Esophagus squamous epithelium (tissue), 5 donors: ENCODE data around the gene KRTAP10-1. TPM values are rescaled to one million over a fixed set of nuclear protein-coding genes. Genes with fewer than 3 reads are reported as not detected.

Source experiments
- DNase-seq: peaks from one replicate; lab custom pipeline; 2025; lab: John Stamatoyannopoulos, UW
- H3K27ac ChIP-seq, 4 donors: fragments of 200-600 bp; sonication (generic); one replicate each; pipeline ENCODE4 v1.5.1; 2016 to 2019; ENCODE audit warnings: mild to moderate bottlenecking in 1 of 4
- H3K27me3 ChIP-seq, 4 donors: fragments of 200-600 bp; sonication (generic); 1 replicate in 3 of 4; 2 replicates in 1 of 4; pipeline versions ENCODE4 v1.5.1 to v1.6.0; 2017 to 2021; ENCODE audit warnings: antibody characterized with exemption in 1 of 4
- H3K36me3 ChIP-seq, 3 donors: fragments of 200-600 bp; sonication (generic); one replicate each; pipeline ENCODE4 v1.5.1; 2016 to 2019
- H3K4me1 ChIP-seq, 3 donors: fragments of 200-600 bp; sonication (generic); one replicate each; pipeline ENCODE4 v1.5.1; 2017 to 2019
- H3K4me3 ChIP-seq, 4 donors: fragments of 200-600 bp; sonication (generic); 1 replicate in 3 of 4; 2 replicates in 1 of 4; pipeline ENCODE4 v1.5.1; 2016 to 2019; ENCODE audit warnings: mild to moderate bottlenecking in 2 of 4, moderate library complexity in 1 of 4
- H3K9me3 ChIP-seq, 3 donors: fragments of 200-600 bp; sonication (generic); one replicate each; pipeline ENCODE4 v1.5.1; 2016 to 2019
- POLR2A ChIP-seq, 4 donors: fragments of 450-650 bp; IDR thresholded peaks; one replicate each; pipeline ENCODE4 v1.6.1; 2017; ENCODE audit warnings: antibody characterized with exemption in 4 of 4, mild to moderate bottlenecking in 4 of 4, moderate library complexity in 3 of 4
- WGBS, 2 donors: methylation state at CpG; one replicate each; pipeline ENCODE4 v1.1.5; 2018; 5-methylcytosine and 5-hydroxymethylcytosine counted together
- intact Hi-C: fragments of 100-400 bp; cut with DNase I; formaldehyde crosslinking; loops from one replicate; pipeline ENCODE4 v1.15.0; 2022
- total RNA-seq, 4 donors: library from RNA; depleted of rRNA; stranded (reverse); fragments of >200 nt; gene quantifications; one replicate each; pipeline ENCODE4 v1.1.0, GENCODE V29; 2016
- TF ChIP-seq, protein P1 (sequence below), 6 experiments: fragments of 450-650 bp in 4 of 6; fragments of 200-600 bp in 2 of 6; sonication (generic) in 2 of 6; IDR thresholded peaks; one replicate each; pipeline ENCODE4 v1.5.1; 2016 to 2019; ENCODE audit warnings: antibody characterized with exemption in 6 of 6, mild to moderate bottlenecking in 4 of 6, moderate library complexity in 4 of 6
- donor health status: DM: yes; HTN: yes; CAD: no.

KRTAP10-1 gene
- total RNA-seq, 4 donors from 2014 or later, result not detected

DNA sequence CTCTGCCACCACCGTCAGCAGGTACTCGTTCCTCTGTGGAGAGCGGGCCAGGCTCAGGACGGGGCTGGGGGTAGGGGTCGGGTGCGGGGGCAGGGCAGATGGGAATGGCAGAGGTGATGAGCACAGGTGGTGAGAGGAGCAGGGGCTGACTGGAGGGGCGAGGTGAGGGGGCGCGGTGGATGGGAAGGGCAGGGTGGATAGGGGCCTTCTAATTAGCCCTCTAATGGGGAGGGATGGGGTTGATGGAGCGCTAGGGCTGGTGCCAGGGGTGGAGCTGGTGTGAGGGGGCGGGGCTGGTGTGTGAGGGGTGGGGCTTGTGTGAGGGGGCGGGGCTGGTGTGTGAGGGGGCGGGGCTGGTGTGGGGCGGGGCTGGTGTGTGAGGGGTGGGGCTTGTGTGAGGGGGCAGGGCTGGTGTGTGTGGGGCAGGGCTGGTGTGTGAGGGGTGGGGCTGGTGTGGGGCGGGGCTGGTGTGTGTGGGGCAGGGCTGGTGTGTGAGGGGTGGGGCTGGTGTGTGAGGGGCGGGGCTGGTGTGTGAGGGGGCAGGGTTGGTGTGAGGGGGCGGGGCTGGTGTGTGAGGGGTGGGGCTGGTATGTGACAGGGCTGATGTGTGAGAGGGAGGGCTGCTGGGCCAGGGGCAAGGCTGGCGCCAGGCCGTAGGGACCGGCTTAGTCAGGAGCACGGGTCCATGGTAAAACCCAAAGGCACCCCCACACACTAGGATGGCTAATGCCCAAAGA lies 5.9 kb downstream of the KRTAP10-1 start:
- DNase-seq, result no peak
- H3K27me3 ChIP-seq, result peaks cover 0 to 30% (median 0%) of the 10 kb centered on the region in 4 donors
- WGBS, 2 donors, result 82 to 92% methylated on average over 4 to 7 of the region's 21 CpGs

DNA sequence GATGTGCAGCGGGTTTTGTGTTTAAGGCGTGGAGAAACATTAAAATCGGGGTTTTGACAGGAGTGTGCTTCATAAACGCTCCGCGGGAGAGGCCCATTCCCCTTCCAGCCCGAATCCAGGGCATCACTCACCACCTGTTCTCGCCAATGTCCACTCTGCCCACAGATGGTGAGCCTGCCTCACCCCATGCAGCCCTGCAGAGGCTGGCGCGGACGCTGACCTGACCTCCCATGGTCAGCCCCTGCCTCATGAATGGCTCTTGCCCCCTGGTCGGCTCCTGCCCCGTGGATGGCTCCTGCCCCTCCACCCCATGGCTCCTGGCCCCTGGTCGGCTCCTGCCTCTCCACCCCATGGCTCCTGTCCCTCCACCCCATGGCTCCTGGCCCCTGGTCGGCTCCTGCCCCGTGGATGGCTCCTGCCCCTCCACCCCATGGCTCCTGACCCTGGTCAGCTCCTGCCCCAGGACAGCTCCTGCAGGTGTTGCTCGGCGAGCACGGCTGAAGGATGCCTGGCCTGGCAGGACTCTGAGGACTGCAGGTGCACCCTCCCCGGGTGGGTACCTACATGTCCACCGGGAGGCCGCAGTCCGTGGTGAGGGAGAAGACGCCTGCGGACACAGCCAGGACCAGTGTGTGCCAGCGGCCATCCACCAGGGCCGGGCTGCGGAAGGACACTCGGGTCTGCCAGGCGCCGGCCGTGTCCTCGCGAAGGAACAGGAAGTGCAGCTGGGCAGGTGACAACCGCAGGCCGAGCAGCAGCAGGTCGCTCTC lies 6.7 kb downstream of the KRTAP10-1 start:
- Histone ChIP-seq H3K9me3 (no peaks in the 10 kb centered on the region), H3K27me3 (peaks cover 0 to 27% (median 0%) of the 10 kb centered on the region in 4 donors), H3K27ac (no peak overlapping the region), H3K36me3 (no peaks in the 10 kb centered on the region), H3K4me3 (no peak overlapping the region), H3K4me1 (no peaks in the 10 kb centered on the region)
- 86 to 94% methylated on average over 11 to 14 of the region's 37 CpGs for WGBS, 2 donors
- intact Hi-C loops, result no loop called here
- DNase-seq, result no peak
- TF ChIP-seq, protein P1, sequence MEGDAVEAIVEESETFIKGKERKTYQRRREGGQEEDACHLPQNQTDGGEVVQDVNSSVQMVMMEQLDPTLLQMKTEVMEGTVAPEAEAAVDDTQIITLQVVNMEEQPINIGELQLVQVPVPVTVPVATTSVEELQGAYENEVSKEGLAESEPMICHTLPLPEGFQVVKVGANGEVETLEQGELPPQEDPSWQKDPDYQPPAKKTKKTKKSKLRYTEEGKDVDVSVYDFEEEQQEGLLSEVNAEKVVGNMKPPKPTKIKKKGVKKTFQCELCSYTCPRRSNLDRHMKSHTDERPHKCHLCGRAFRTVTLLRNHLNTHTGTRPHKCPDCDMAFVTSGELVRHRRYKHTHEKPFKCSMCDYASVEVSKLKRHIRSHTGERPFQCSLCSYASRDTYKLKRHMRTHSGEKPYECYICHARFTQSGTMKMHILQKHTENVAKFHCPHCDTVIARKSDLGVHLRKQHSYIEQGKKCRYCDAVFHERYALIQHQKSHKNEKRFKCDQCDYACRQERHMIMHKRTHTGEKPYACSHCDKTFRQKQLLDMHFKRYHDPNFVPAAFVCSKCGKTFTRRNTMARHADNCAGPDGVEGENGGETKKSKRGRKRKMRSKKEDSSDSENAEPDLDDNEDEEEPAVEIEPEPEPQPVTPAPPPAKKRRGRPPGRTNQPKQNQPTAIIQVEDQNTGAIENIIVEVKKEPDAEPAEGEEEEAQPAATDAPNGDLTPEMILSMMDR (IDR thresholded peaks at IDR 0.05), result no peak
- no peak for TF ChIP-seq POLR2A (IDR thresholded peaks at IDR 0.05)

More for the DNA sequence above, 5.9 kb downstream of the KRTAP10-1 start:
- no peak overlapping the region for H3K27ac ChIP-seq
- intact Hi-C loops, result no loop called here
- no peak overlapping the region for H3K4me3 ChIP-seq
- H3K9me3 ChIP-seq, result no peaks in the 10 kb centered on the region
- H3K36me3 ChIP-seq, result no peaks in the 10 kb centered on the region
- TF ChIP-seq, protein P1 (IDR thresholded peaks at IDR 0.05), result no peak
- no peak for TF ChIP-seq POLR2A (IDR thresholded peaks at IDR 0.05)
- H3K4me1 ChIP-seq, result no peaks in the 10 kb centered on the region

DNA sequence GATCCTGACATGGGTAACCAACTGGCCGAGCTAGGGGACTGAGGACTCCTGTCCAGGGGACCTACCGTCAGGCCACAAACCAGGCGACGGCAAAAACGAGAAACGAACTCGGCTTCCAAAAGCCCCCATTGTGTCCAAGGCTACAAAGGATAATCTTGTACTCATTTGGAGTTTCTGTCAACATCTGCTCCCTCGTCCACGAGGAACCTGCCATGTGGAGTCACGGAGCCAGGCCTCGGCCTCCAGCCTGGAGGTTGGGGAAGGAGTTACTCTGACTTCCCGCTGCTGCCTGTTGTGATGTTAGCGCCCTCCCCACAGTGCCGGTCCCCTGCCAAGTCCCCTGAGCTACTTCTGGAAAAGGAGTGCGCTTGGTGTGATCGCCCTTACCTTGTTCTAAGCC lies 7.3 kb downstream of the KRTAP10-1 start:
- no peak for DNase-seq
- intact Hi-C loops, result no loop called here
- H3K36me3 ChIP-seq, result no peaks in the 10 kb centered on the region
- H3K27me3 ChIP-seq, result peaks cover 0 to 27% (median 0%) of the 10 kb centered on the region in 4 donors
- WGBS, 2 donors, result 93% methylated on average over 9 to 16 of the region's 16 CpGs
- TF ChIP-seq POLR2A (IDR thresholded peaks at IDR 0.05), result no peak
- TF ChIP-seq, protein P1 (IDR thresholded peaks at IDR 0.05), result no peak
- no peaks in the 10 kb centered on the region for H3K4me1 ChIP-seq
- no peak overlapping the region for H3K4me3 ChIP-seq
- no peaks in the 10 kb centered on the region for H3K9me3 ChIP-seq
- H3K27ac ChIP-seq, result no peak overlapping the region

DNA sequence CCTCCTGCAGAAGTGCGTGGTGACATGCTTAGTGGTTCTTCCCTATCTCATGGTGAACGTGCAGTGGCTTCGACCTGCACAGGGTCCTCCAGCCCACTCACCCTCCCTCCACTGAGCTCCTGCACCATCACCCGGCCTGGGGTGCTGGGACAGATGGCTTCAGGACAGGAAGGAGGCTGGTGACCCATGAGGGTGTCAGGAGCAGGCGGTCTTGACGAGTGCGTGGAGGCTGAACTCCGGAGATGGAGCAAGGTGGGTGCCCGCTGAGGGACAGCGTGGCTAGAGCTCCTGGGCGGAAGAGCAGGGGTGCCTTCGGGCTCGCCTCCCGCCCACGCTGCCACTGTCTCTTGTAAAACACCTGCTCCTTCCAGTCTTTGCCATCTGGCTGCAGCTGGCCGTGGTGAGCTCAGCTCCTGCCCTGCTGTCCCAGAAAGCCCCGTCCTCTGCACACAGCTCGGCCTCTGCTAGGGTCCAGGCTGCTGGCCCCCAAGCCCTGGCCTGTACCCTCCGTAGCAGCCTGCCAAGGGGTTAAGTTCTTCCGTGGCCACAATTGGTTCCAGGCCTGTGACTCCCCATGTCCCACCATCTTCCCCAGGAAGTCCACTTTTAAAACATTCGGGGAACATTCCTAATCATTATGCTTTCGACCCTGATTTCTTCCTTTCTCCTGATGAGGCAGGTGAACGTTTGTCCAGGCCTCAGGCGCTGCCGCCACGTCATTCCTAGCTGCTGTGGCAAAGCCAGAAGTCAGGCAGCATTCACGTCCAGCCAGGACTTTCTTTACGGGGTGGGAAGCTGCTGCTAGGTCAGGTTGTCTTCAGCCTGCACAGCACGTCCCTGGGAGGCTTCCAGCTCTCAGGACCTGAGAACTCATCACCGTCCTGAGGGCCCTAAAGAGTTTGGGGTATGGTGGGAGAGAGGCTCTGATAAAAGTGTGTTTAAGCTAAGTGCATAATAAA lies 8.1 kb downstream of the KRTAP10-1 start:
- Histone ChIP-seq H3K36me3 (no peaks in the 10 kb centered on the region), H3K4me3 (no peak overlapping the region), H3K9me3 (no peaks in the 10 kb centered on the region), H3K27me3 (peaks cover 0 to 27% (median 0%) of the 10 kb centered on the region in 4 donors), H3K27ac (no peak overlapping the region), H3K4me1 (no peaks in the 10 kb centered on the region)
- intact Hi-C loops, result no loop called here
- TF ChIP-seq, protein P1 (IDR thresholded peaks at IDR 0.05), result no peak
- TF ChIP-seq POLR2A (IDR thresholded peaks at IDR 0.05), result no peak
- no peak for DNase-seq
- 56 to 67% methylated on average over 13 to 21 of the region's 30 CpGs for WGBS, 2 donors
